ENCODE data around the gene UPK2. TPM values are rescaled to one million over a fixed set of nuclear protein-coding genes. Genes with fewer than 3 reads are reported as not detected.

UPK2 gene
- total RNA-seq (2013), result not detected
- not detected for polyA plus RNA-seq
- not detected in 2 replicates for polyA minus RNA-seq
- 0 to 0.30 (median 0.13) reads per million in 11 experiments for total RNA-seq

- no peaks in the 10 kb centered on the region for H3K9me3 ChIP-seq (replicated peaks in 1 of 2; ENCODE audit: control insufficient read depth in 1 of 2, insufficient read depth in 1 of 2, low read length in 2 of 2)
- no peaks in the 10 kb centered on the region for H3K4me1 ChIP-seq (ENCODE audit: control insufficient read depth in 1 of 2, insufficient read depth in 2 of 2, low read length in 2 of 2)
- H3K4me3 ChIP-seq (replicated peaks in 1 of 3; ENCODE audit: low read depth in 2 of 3, low read length in 3 of 3), result no peak within 1 kb of the TSS
- peak within 1 kb of the TSS; percentile 31 to 48 for H3K4me3 Mint-ChIP-seq
- intact Hi-C loops (cut with micrococcal nuclease), result loop anchor here (1.0 to 5.0 kb wide), 2 partner anchors 49 to 269 kb away; no protein-coding TSS in a partner anchor
- peaks cover 12 to 23% (median 13%) of the 10 kb centered on the region in 3 donors for H3K27me3 Mint-ChIP-seq (ENCODE audit: low read depth in 3 of 3)
- H3K9me3 Mint-ChIP-seq, result no peaks in the 10 kb centered on the region
- H3K79me2 ChIP-seq (ENCODE audit: insufficient read depth, low read length), result no peaks in the 10 kb centered on the region
- no peak within 1 kb of the TSS for H3K4me2 ChIP-seq (replicated peaks; ENCODE audit: extremely low read depth, low read length, poor library complexity, severe bottlenecking)
- H3K27ac Mint-ChIP-seq, result peak within 1 kb of the TSS in 3 of 7 donors; percentile 15 to 61 (median 25)
- peaks cover 3% of the 10 kb centered on the region for H3K4me1 Mint-ChIP-seq
- TF ChIP-seq, protein P1, sequence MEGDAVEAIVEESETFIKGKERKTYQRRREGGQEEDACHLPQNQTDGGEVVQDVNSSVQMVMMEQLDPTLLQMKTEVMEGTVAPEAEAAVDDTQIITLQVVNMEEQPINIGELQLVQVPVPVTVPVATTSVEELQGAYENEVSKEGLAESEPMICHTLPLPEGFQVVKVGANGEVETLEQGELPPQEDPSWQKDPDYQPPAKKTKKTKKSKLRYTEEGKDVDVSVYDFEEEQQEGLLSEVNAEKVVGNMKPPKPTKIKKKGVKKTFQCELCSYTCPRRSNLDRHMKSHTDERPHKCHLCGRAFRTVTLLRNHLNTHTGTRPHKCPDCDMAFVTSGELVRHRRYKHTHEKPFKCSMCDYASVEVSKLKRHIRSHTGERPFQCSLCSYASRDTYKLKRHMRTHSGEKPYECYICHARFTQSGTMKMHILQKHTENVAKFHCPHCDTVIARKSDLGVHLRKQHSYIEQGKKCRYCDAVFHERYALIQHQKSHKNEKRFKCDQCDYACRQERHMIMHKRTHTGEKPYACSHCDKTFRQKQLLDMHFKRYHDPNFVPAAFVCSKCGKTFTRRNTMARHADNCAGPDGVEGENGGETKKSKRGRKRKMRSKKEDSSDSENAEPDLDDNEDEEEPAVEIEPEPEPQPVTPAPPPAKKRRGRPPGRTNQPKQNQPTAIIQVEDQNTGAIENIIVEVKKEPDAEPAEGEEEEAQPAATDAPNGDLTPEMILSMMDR (IDR thresholded peaks at IDR 0.05), result peak; percentile 91
- DNase-seq, result peak; percentile 78 to 81 (median 80)
- no peak within 1 kb of the TSS for H2AFZ ChIP-seq (ENCODE audit: insufficient read depth, low read depth, low read length, poor library complexity, severe bottlenecking)
- H3K27ac ChIP-seq (ENCODE audit: low read depth in 1 of 2, low read length in 2 of 2), result no peak within 1 kb of the TSS
- no peak within 1 kb of the TSS for H3K9ac ChIP-seq (ENCODE audit: insufficient read depth, low read length, poor library complexity, severe bottlenecking)
- H3K36me3 ChIP-seq (replicated peaks in 1 of 2; ENCODE audit: control insufficient read depth in 1 of 2, insufficient read depth in 2 of 2, low read length in 2 of 2), result no peaks in the 10 kb centered on the region
- H3K36me3 Mint-ChIP-seq, result no peaks in the 10 kb centered on the region
- no peaks in the 10 kb centered on the region for H3K27me3 ChIP-seq (ENCODE audit: control insufficient read depth in 2 of 2, insufficient read depth in 2 of 2, low read length in 2 of 2)
- 0% methylated on average over 5 of the region's 7 CpGs for WGBS (ENCODE audit: insufficient coverage)
- H4K20me1 ChIP-seq (ENCODE audit: insufficient read depth, low read length), result no peaks in the 10 kb centered on the region
Observed at GRCh38 chr11:118956094-118956846, at the start of gene UPK2. UPK2 (plus strand) TSS chr11:118956298; CDS start chr11:118956351, 53 bp downstream.

GRCh38 chr11:118907051-118908042 is 48.8 kb upstream of the UPK2 start:
- Histone ChIP-seq H3K4me1 (ENCODE audit: control insufficient read depth in 1 of 2, insufficient read depth in 2 of 2, low read length in 2 of 2) (peaks cover 21 to 24% of the 10 kb centered on the region in 2 donors), H3K36me3 (replicated peaks in 1 of 2; ENCODE audit: control insufficient read depth in 1 of 2, insufficient read depth in 2 of 2, low read length in 2 of 2) (peaks cover 29 to 59% of the 10 kb centered on the region in 2 donors), H4K20me1 (ENCODE audit: insufficient read depth, low read length) (peaks cover 58% of the 10 kb centered on the region), H3K9ac (ENCODE audit: insufficient read depth, low read length, poor library complexity, severe bottlenecking) (no peak overlapping the region), H3K4me2 (replicated peaks; ENCODE audit: extremely low read depth, low read length, poor library complexity, severe bottlenecking) (no peak overlapping the region), H3K27ac (ENCODE audit: low read depth in 1 of 2, low read length in 2 of 2) (no peak overlapping the region), H3K79me2 (ENCODE audit: insufficient read depth, low read length) (peaks cover 15% of the 10 kb centered on the region), H3K4me3 (replicated peaks in 1 of 3; ENCODE audit: low read depth in 2 of 3, low read length in 3 of 3) (no peak overlapping the region), H3K27me3 (ENCODE audit: control insufficient read depth in 2 of 2, insufficient read depth in 2 of 2, low read length in 2 of 2) (no peaks in the 10 kb centered on the region), H2AFZ (ENCODE audit: insufficient read depth, low read depth, low read length, poor library complexity, severe bottlenecking) (no peak overlapping the region), H3K9me3 (replicated peaks in 1 of 2; ENCODE audit: control insufficient read depth in 1 of 2, insufficient read depth in 1 of 2, low read length in 2 of 2) (no peaks in the 10 kb centered on the region)
- Mint-ChIP-seq H3K36me3 (peaks cover 54 to 63% of the 10 kb centered on the region in 2 donors), H3K27ac (peak overlapping the region in 3 of 7 donors; percentile 10 to 60 (median 53)), H3K9me3 (peaks cover 0 to 3% (median 0%) of the 10 kb centered on the region in 7 donors), H3K4me3 (no peak overlapping the region), H3K27me3 (ENCODE audit: low read depth in 3 of 3) (peaks cover 7 to 25% (median 14%) of the 10 kb centered on the region in 3 donors), H3K4me1 (peaks cover 21% of the 10 kb centered on the region)
- TF ChIP-seq, protein P1 (IDR thresholded peaks at IDR 0.05), result peak; percentile 93
- DNase-seq, result peak; percentile 72 to 81 (median 76)
- whole genome bisulfite sequencing (ENCODE audit: insufficient coverage), result 75% methylated on average over 15 of the region's 24 CpGs
- intact Hi-C loops (cut with micrococcal nuclease), result loop anchor here (1.0 to 2.0 kb wide), 3 partner anchors 21 to 49 kb away; partner anchors contain the start of gene UPK2 (in 2 of the 2)

Data from CD14-positive monocyte (primary cell).